GM10266 (cell line): ENCODE data around the gene TMTC4.
"Not testable (repeated sequence)": the region's sequence is repeated elsewhere in the genome, so short reads cannot be mapped to it uniquely, and the experiment has no call there.

ENCODE experiments used
- DNase-seq: peaks from one replicate; pipeline ENCODE4 v3.0.0; 2012; ENCODE audit errors: extremely low spot score
- TF ChIP-seq, protein P1 (sequence below): IDR thresholded peaks from 2 replicates; pipeline ENCODE4 v1.5.1; 2012; ENCODE audit warnings: mild to moderate bottlenecking, low read depth; ENCODE audit not compliant: control insufficient read depth, insufficient read depth; ENCODE audit errors: missing control alignments

TMTC4 gene

DNA sequence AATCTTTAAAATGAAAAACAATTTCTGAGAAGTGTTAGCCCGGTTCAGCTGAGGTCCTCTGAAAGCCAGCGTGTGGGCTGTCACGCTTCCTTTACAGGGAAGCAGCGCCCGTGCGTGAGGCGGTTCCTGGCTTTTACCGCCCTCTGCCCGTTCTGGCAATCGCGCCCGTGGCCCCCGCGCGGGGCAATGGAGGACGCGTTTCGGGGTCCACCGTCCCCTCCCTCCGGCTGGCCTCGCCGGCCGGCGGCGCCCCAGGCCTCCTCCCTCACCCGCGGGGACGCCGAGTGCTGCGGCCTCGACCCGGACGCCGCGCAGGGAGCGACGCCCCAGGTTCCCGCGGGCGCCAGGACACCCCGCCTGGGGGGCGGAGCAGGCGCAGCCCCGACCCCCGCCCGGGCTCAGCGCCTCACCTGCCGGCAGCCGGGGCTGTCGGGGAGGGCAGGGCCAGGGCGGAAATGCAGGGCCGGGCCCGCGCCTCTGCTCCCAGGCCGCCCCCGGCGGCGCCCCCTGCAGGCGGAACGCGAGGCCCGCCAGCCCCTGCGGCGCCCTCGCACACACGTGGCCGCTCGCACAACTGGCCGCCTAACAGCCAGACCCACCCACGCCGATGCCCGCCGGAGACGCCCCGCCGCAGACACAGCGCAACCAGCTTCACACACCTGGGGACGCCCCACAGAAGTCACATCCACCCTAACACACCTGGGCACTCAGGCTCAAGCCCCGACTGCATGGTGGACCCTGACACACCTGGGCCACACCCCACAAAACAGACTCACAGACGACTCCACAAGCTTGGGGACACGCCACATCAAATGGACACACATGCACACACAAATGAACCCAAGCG, 86.0 kb downstream of the TMTC4 start, which contains the start of gene GGACT:
Gene GGACT (minus strand): TSS at position 459 of the 847 bp plus-strand sequence. CDS start 56,198 bp downstream, outside the sequence.
- DNase-seq: peak; percentile 93
- TF ChIP-seq, protein P1, sequence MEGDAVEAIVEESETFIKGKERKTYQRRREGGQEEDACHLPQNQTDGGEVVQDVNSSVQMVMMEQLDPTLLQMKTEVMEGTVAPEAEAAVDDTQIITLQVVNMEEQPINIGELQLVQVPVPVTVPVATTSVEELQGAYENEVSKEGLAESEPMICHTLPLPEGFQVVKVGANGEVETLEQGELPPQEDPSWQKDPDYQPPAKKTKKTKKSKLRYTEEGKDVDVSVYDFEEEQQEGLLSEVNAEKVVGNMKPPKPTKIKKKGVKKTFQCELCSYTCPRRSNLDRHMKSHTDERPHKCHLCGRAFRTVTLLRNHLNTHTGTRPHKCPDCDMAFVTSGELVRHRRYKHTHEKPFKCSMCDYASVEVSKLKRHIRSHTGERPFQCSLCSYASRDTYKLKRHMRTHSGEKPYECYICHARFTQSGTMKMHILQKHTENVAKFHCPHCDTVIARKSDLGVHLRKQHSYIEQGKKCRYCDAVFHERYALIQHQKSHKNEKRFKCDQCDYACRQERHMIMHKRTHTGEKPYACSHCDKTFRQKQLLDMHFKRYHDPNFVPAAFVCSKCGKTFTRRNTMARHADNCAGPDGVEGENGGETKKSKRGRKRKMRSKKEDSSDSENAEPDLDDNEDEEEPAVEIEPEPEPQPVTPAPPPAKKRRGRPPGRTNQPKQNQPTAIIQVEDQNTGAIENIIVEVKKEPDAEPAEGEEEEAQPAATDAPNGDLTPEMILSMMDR: peak; percentile 89

DNA sequence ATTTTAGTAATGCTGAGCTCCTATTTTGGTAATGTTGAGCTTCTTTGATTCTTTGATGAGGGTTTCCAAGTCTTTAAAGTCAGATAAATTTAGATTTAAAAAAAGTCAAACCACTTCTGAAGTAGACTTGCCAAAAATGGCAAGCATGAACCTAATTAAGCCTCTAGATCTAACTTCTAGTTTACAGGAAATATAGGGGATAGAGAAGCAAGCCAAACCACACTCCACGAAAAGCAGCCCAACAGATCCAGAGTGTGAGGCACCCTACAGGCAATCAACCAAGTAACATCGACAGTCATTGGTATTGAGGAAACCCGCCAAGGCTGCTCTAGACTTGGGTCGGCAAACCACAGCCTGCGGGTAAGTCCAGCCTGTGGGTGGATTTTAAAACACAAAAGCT, 89.7 kb downstream of the TMTC4 start:
- TF ChIP-seq, protein P1: no peak
- no peak for DNase-seq

DNA sequence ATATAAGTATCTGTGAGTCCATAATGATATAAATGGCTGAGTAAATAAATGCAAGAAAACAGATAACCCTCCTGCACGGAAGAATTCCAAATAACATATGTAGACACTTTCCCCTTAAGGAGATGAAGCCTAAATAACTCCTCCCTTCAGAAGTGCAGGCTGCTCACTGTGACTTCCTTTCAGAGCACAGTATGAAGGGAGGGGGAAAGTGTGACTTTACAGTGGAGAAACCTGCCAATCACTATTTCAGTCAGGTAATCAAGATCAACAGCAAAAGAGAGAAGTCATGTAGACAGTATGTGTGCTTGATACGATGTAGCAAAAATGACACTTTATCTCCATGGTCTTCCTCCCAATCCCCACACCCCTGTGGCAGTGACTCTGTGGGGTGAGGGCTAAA, 93.1 kb downstream of the TMTC4 start:
- no peak for DNase-seq
- TF ChIP-seq, protein P1: no peak

DNA sequence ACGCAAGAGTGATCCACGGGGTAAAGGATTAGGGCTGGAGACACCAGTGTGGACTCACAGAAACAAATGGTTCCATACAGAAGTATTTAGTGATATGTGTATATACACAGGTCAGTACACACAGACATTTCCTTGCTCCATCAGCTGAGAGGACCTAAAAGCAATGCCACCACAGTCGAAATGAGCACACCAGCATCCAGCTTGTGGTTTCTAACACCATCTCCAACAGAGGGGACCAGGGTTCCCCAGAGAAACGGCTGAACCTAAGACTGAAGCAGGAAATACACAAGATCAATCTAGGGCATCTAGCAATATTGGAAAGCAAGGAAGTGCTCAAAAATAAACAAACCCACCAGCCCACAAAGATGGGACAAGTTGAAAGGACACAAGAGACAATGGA, 93.6 kb downstream of the TMTC4 start:
- TF ChIP-seq, protein P1: no peak
- DNase-seq: no peak

DNA sequence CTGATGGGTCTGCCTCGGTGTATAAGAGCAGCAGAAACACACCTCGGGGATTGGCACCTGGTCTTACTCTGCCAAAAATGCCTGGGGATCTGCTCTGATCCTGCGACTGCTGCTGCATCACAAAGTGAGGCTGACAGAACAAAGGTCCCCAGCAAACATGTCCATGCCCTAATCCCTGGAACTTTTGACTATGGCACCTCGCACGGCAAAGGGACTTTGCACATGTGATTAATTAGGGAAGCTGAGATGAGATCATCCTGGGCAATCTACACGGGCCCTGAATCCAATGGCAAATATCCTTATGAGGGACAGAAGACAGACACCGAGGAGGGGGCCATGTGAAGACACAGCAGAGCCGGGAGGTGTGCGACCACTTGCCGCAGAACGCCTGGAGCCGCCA, 94.5 kb downstream of the TMTC4 start:
- DNase-seq: no peak
- TF ChIP-seq, protein P1: no peak

DNA sequence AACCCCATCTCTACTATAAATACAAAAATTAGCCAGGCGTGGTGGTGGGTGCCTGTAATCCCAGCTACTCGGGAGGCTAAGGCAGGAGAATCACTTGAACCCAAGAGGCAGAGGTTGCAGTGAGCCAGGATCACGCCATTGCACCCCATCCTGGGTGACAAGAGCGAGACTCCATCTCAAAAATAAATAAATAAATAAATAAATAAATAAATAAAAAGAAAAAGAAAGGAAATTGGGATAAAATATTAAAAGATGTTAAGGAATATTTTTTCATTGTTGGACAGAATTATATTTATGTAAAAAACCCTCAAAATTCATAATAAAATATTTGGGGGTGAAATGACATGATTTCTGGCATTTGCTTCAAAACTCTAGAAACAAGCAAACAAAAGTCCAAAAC, 97.4 kb downstream of the TMTC4 start:
- not testable (repeated sequence) for DNase-seq

DNA sequence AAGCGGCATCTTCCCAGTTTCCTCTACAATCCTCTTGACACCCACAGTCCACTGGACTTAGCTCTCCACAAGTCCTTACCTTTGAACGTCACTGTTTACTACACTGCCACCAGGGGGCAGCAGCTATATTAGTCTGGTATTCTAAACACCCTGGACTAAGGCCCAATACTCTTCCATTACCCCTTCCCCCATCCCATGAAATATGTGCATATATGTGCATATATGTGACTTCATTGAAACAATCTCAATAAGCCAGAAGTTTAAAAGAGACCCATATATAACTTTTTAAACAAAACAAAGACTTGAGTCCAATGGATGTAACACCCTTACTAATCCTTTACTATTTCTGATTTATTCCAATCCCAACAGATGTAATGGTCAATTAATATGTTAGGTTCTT, 101.5 kb downstream of the TMTC4 start:
- TF ChIP-seq, protein P1: peak; percentile 79
- DNase-seq: peak; percentile 67
